GM12892 (cell line): Measurements from ENCODE around the gene CEACAM8.

Experiments used
- POLR2A ChIP-seq: IDR thresholded peaks from 2 replicates; pipeline ENCODE4 v1.6.1; 2011; ENCODE audit warnings: low read depth, low read length, control low read depth
- POLR2AphosphoS5 ChIP-seq: IDR thresholded peaks from 2 replicates; pipeline ENCODE4 v1.6.1; 2011; ENCODE audit warnings: low read depth, low read length, control low read depth

- TF ChIP-seq POLR2A = no peak
- TF ChIP-seq POLR2AphosphoS5 = no peak
Observed at GRCh38 chr19:42606660-42607351, 12.1 kb upstream of the CEACAM8 start.
